Measurements from ENCODE around the gene CXCR5. TPM values are rescaled to one million over a fixed set of nuclear protein-coding genes. Genes with fewer than 3 reads are reported as not detected.

The CXCR5 gene
- total and polyA plus RNA-seq, 10 of the 15 experiments (the other 5 are each of a cell fraction or from before 2014, with no cell fraction given) = 0.03 to 0.63 (median 0.25) TPM

DNA sequence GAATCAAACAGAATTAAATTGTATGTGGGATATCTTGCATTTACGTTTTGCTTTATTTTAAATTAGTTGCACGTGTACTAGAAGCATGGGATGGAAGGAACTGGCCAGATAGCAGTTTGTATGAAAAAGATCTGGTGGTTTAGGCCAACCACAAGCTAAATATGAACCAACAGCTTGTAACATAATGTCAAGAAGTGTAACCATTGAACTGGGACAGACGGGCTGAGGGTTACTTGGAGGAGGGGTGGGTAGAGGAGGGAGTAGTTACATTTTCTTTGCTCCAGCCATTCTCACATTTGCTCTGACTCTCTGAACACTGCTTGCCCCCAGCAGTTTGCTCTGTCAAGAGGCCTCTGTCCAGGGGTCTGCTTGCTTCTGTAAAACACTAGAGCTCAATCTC, 31.7 kb upstream of the CXCR5 start (continued):
- no peak for TF ChIP-seq RB1 (IDR thresholded peaks at IDR 0.05; ENCODE audit: borderline replicate concordance)
- TF ChIP-seq MYC (IDR thresholded peaks at IDR 0.05; ENCODE audit: insufficient read depth, insufficient read length, insufficient replicate concordance, low read length, severe bottlenecking) = no peak
- no peak for TF ChIP-seq BACH1 (IDR thresholded peaks at IDR 0.05; ENCODE audit: borderline replicate concordance)
- no peak for TF ChIP-seq CBX5 (IDR thresholded peaks at IDR 0.05; ENCODE audit: low read depth)
- TF ChIP-seq, protein P1, sequence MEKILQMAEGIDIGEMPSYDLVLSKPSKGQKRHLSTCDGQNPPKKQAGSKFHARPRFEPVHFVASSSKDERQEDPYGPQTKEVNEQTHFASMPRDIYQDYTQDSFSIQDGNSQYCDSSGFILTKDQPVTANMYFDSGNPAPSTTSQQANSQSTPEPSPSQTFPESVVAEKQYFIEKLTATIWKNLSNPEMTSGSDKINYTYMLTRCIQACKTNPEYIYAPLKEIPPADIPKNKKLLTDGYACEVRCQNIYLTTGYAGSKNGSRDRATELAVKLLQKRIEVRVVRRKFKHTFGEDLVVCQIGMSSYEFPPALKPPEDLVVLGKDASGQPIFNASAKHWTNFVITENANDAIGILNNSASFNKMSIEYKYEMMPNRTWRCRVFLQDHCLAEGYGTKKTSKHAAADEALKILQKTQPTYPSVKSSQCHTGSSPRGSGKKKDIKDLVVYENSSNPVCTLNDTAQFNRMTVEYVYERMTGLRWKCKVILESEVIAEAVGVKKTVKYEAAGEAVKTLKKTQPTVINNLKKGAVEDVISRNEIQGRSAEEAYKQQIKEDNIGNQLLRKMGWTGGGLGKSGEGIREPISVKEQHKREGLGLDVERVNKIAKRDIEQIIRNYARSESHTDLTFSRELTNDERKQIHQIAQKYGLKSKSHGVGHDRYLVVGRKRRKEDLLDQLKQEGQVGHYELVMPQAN (conservative IDR thresholded peaks at IDR 0.05) = no peak
- no peak for TF ChIP-seq YBX1 (IDR thresholded peaks at IDR 0.05)
- TF ChIP-seq BRCA1 (IDR thresholded peaks at IDR 0.05; ENCODE audit: low read depth, low read length) = no peak
- TF ChIP-seq WRNIP1 (IDR thresholded peaks at IDR 0.05; ENCODE audit: borderline replicate concordance, low read depth, low read length) = no peak
- no peak for TF ChIP-seq EGR1 (IDR thresholded peaks at IDR 0.05; ENCODE audit: borderline replicate concordance in 1 of 2, low read depth in 2 of 2, low read length in 2 of 2)
- TF ChIP-seq, protein P2, sequence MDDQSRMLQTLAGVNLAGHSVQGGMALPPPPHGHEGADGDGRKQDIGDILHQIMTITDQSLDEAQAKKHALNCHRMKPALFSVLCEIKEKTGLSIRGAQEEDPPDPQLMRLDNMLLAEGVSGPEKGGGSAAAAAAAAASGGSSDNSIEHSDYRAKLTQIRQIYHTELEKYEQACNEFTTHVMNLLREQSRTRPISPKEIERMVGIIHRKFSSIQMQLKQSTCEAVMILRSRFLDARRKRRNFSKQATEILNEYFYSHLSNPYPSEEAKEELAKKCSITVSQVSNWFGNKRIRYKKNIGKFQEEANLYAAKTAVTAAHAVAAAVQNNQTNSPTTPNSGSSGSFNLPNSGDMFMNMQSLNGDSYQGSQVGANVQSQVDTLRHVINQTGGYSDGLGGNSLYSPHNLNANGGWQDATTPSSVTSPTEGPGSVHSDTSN (IDR thresholded peaks at IDR 0.05; ENCODE audit: insufficient replicate concordance, low read depth, low read length) = no peak
- no peak for TF ChIP-seq SMARCA5 (IDR thresholded peaks at IDR 0.05)
- TF ChIP-seq SRF (IDR thresholded peaks at IDR 0.05; ENCODE audit: low read depth in 2 of 2, low read length in 2 of 2) = no peak
- peak; percentile 59; the same call in 1 of the 2 replicates for TF ChIP-seq NFIC (IDR thresholded peaks at IDR 0.05; ENCODE audit: low read depth, low read length)
- TF ChIP-seq FOXM1 (IDR thresholded peaks at IDR 0.05; ENCODE audit: low read depth, low read length) = 0 out of 2 replicates have a peak, but pooled peaks have one; percentile 22
- TF ChIP-seq ZNF274 (IDR thresholded peaks at IDR 0.05; ENCODE audit: insufficient read depth, insufficient read length) = no peak
- TF ChIP-seq SUPT20H (IDR thresholded peaks at IDR 0.05; ENCODE audit: borderline replicate concordance, control insufficient read depth, low read depth, low read length) = no peak
- TF ChIP-seq NFYB (IDR thresholded peaks at IDR 0.05; ENCODE audit: insufficient read depth, low read depth, low read length) = no peak
- no peak for TF ChIP-seq TCF3 (IDR thresholded peaks at IDR 0.05; ENCODE audit: borderline replicate concordance, insufficient read depth, low read depth, low read length)
- peak; percentile 47; the same call in 1 of the 2 replicates for TF ChIP-seq ZNF217 (IDR thresholded peaks at IDR 0.05)
- TF ChIP-seq NBN (IDR thresholded peaks at IDR 0.05) = 0 out of 2 replicates have a peak, but pooled peaks have one; percentile 26
- TF ChIP-seq ASH2L (IDR thresholded peaks at IDR 0.05; ENCODE audit: borderline replicate concordance, low read depth) = no peak
- peak; percentile 76; the same call in 1 of the 2 replicates for TF ChIP-seq MEF2A (IDR thresholded peaks at IDR 0.05; ENCODE audit: insufficient read depth, low read depth, low read length)
- TF ChIP-seq, protein P3, sequence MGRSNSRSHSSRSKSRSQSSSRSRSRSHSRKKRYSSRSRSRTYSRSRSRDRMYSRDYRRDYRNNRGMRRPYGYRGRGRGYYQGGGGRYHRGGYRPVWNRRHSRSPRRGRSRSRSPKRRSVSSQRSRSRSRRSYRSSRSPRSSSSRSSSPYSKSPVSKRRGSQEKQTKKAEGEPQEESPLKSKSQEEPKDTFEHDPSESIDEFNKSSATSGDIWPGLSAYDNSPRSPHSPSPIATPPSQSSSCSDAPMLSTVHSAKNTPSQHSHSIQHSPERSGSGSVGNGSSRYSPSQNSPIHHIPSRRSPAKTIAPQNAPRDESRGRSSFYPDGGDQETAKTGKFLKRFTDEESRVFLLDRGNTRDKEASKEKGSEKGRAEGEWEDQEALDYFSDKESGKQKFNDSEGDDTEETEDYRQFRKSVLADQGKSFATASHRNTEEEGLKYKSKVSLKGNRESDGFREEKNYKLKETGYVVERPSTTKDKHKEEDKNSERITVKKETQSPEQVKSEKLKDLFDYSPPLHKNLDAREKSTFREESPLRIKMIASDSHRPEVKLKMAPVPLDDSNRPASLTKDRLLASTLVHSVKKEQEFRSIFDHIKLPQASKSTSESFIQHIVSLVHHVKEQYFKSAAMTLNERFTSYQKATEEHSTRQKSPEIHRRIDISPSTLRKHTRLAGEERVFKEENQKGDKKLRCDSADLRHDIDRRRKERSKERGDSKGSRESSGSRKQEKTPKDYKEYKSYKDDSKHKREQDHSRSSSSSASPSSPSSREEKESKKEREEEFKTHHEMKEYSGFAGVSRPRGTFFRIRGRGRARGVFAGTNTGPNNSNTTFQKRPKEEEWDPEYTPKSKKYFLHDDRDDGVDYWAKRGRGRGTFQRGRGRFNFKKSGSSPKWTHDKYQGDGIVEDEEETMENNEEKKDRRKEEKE (IDR thresholded peaks at IDR 0.05) = no peak
- no peak for TF ChIP-seq ZSCAN29 (IDR thresholded peaks at IDR 0.05)
- TF ChIP-seq STAT1 (conservative IDR thresholded peaks at IDR 0.05) = no peak
- TF ChIP-seq SREBF1 (IDR thresholded peaks at IDR 0.05; ENCODE audit: low read length) = no peak
- TF ChIP-seq CBX3 (IDR thresholded peaks at IDR 0.05; ENCODE audit: borderline replicate concordance, low read depth) = no peak
- no peak for TF ChIP-seq KLF5 (IDR thresholded peaks at IDR 0.05; ENCODE audit: partially characterized antibody)
